Islet of Langerhans (tissue), 1 donor: Measurements from ENCODE around the gene CTPS2.
"Not testable (repeated sequence)": the region's sequence is repeated elsewhere in the genome, so short reads cannot be mapped to it uniquely, and the experiment has no call there.

Experiments used
- FAIRE-seq: peaks from one replicate; lab custom pipeline; 2011; peaks lifted over from hg19 to GRCh38; lab: Jason Lieb, UNC

The CTPS2 gene

GRCh38 chrX:16603822-16604221, 108.6 kb downstream of the CTPS2 start:
- no peak for FAIRE-seq

- FAIRE-seq = not testable (repeated sequence)
These were observed 109.2 kb downstream of the CTPS2 start for GRCh38 chrX:16603235-16603634.

GRCh38 chrX:16601885-16602284, 110.6 kb downstream of the CTPS2 start:
- no peak for FAIRE-seq

- no peak for FAIRE-seq
These were observed 118.0 kb downstream of the CTPS2 start for GRCh38 chrX:16594490-16594889.

GRCh38 chrX:16593801-16594200, 118.7 kb downstream of the CTPS2 start:
- FAIRE-seq = no peak

- no peak for FAIRE-seq
These were observed 120.2 kb downstream of the CTPS2 start for GRCh38 chrX:16592194-16592770.

GRCh38 chrX:16589826-16590225, 122.6 kb downstream of the CTPS2 start:
- no peak for FAIRE-seq

- FAIRE-seq = no peak
These were observed 123.3 kb downstream of the CTPS2 start for GRCh38 chrX:16589211-16589610.

- FAIRE-seq = no peak
These were observed 124.2 kb downstream of the CTPS2 start for GRCh38 chrX:16588266-16588665.

- no peak for FAIRE-seq
These were observed 124.6 kb downstream of the CTPS2 start for GRCh38 chrX:16587836-16588235.

- FAIRE-seq = no peak
These were observed 125.9 kb downstream of the CTPS2 start for GRCh38 chrX:16586377-16587112.

GRCh38 chrX:16585486-16586376, 126.7 kb downstream of the CTPS2 start:
- FAIRE-seq = no peak

- FAIRE-seq = not testable (repeated sequence)
These were observed 132.3 kb downstream of the CTPS2 start for GRCh38 chrX:16580004-16580797.

- FAIRE-seq = no peak
These were observed 133.0 kb downstream of the CTPS2 start for GRCh38 chrX:16579517-16579916.

GRCh38 chrX:16578218-16578617, 134.3 kb downstream of the CTPS2 start:
- no peak for FAIRE-seq

GRCh38 chrX:16577483-16578029, 134.9 kb downstream of the CTPS2 start:
- no peak for FAIRE-seq

GRCh38 chrX:16575388-16575787, 137.1 kb downstream of the CTPS2 start:
- not testable (repeated sequence) for FAIRE-seq

- no peak for FAIRE-seq
These were observed 138.7 kb downstream of the CTPS2 start for GRCh38 chrX:16573781-16574180.

GRCh38 chrX:16567681-16568080, 144.8 kb downstream of the CTPS2 start:
- FAIRE-seq = no peak

- FAIRE-seq = no peak
These were observed 145.9 kb downstream of the CTPS2 start for GRCh38 chrX:16566571-16566970.

- FAIRE-seq = no peak
These were observed 152.3 kb downstream of the CTPS2 start for GRCh38 chrX:16560173-16560572.

GRCh38 chrX:16559206-16559619, 153.3 kb downstream of the CTPS2 start:
- peak; percentile 93 for FAIRE-seq
